Progenitor cell of endocrine pancreas (in vitro differentiated cells): ENCODE measurements around the gene ATP5PD. TPM values are rescaled to one million over a fixed set of nuclear protein-coding genes. Genes with fewer than 3 reads are reported as not detected.

Experiments used
- DNase-seq: peaks from one replicate; pipeline ENCODE4 v3.0.0; 2021; ENCODE audit warnings: low spot score; ENCODE audit not compliant: unreplicated experiment
- H3K27ac Mint-ChIP-seq: 2 replicates; pipeline ENCODE4 v1.8.0; 2021; ENCODE audit warnings: mild to moderate bottlenecking, moderate library complexity, mixed read lengths
- H3K27me3 Mint-ChIP-seq: 2 replicates; pipeline ENCODE4 v1.8.0; 2021; ENCODE audit warnings: mixed read lengths
- H3K36me3 Mint-ChIP-seq: 2 replicates; pipeline ENCODE4 v1.8.0; 2022; ENCODE audit warnings: mixed read lengths; ENCODE audit not compliant: insufficient read depth
- H3K4me1 Mint-ChIP-seq: 2 replicates; pipeline ENCODE4 v1.8.0; 2021; ENCODE audit warnings: low read depth, mixed read lengths
- H3K4me3 Mint-ChIP-seq: 2 replicates; pipeline ENCODE4 v1.8.0; 2021; ENCODE audit warnings: low read depth, mild to moderate bottlenecking, moderate library complexity, mixed read lengths
- H3K9me3 Mint-ChIP-seq: 2 replicates; pipeline ENCODE4 v1.8.0; 2021; ENCODE audit warnings: low read depth, mixed read lengths
- total RNA-seq: library from RNA; stranded (reverse); gene quantifications from 2 replicates; pipeline ENCODE4 v1.2.1, GENCODE V29; 2021
- TF ChIP-seq, protein P1 (sequence below): fragments of 200-600 bp; sonication (generic); IDR thresholded peaks from one replicate; pipeline ENCODE4 v1.5.0; 2021; ENCODE audit warnings: antibody characterized with exemption, mild to moderate bottlenecking; ENCODE audit not compliant: unreplicated experiment

Gene ATP5PD
- total RNA-seq, 1 donor from 2014 or later = 160 TPM

GRCh38 chr17:75078284-75079022 lies 31.7 kb upstream of the ATP5PD start:
- Mint-ChIP-seq H3K36me3 (no peaks in the 10 kb centered on the region), H3K4me1 (peaks cover 10% of the 10 kb centered on the region), H3K27ac (no peak overlapping the region), H3K27me3 (peaks cover 4% of the 10 kb centered on the region), H3K4me3 (no peak overlapping the region), H3K9me3 (no peaks in the 10 kb centered on the region)
- TF ChIP-seq, protein P1, sequence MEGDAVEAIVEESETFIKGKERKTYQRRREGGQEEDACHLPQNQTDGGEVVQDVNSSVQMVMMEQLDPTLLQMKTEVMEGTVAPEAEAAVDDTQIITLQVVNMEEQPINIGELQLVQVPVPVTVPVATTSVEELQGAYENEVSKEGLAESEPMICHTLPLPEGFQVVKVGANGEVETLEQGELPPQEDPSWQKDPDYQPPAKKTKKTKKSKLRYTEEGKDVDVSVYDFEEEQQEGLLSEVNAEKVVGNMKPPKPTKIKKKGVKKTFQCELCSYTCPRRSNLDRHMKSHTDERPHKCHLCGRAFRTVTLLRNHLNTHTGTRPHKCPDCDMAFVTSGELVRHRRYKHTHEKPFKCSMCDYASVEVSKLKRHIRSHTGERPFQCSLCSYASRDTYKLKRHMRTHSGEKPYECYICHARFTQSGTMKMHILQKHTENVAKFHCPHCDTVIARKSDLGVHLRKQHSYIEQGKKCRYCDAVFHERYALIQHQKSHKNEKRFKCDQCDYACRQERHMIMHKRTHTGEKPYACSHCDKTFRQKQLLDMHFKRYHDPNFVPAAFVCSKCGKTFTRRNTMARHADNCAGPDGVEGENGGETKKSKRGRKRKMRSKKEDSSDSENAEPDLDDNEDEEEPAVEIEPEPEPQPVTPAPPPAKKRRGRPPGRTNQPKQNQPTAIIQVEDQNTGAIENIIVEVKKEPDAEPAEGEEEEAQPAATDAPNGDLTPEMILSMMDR = no peak
- DNase-seq = no peak

DNA sequence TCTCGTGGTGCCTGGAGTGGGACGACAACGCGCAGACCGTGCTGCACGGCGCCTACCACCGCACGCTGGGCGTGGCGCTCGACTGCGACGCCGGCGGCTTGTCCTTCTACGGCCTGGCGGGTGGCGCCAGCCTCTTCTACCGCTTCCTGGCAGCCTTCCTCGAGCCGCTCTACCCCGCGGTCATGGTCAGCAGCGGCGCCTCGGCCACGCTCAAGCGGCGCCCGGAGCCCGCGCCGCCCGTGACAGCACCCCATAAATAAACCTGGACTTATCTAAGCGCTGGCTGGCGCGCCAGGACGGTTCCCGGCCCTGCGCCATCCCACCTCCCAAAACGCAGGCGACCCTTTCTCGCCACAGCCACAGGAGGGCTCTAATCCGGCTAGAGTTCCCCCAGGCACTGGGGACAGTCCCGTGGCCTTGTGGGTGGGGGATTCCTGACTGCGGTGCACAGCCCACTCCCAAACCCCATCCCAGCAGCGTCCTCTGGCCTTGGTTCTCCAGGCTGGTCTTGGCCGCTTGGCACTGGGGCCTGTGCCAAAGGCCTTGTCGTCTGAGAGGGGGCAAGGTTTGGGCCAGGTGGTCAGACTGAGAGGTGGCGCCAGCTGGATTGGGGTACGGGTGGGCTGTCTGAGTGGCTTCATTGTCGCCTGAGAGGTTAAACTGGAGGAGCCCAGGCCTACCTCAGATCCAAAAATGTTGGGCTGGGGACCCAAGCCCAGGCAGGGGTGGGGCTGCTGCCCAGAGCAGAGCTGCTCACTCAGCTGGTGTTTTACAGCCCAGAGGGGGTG lies 30.9 kb upstream of the ATP5PD start:
- Mint-ChIP-seq H3K36me3 (no peaks in the 10 kb centered on the region), H3K4me1 (peaks cover 9% of the 10 kb centered on the region), H3K9me3 (no peaks in the 10 kb centered on the region), H3K27me3 (peaks cover 3% of the 10 kb centered on the region), H3K4me3 (no peak overlapping the region), H3K27ac (no peak overlapping the region)
- no peak for DNase-seq
- TF ChIP-seq, protein P1 = no peak

DNA sequence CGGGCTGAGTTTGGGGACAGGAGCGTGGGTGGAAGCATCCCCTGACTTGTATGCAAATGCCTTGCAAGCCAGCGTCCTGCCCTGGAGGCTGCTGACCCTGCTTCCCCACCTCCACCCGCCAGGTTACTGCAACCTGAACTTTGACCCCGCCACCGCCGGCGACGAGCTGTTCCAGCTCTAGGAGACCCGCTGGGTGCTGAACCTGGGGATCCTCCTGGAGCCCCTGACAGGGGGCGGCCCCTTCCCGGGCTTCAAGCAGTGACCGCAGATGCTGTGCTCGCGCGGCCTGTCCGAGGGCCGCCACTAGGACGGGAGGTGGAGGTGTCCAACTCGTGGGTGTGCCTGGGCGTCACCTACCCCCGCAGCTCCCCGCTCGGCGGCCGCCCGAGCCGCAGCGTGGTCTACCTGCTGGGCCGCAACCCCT lies 30.3 kb upstream of the ATP5PD start:
- H3K4me1 Mint-ChIP-seq = peaks cover 8% of the 10 kb centered on the region
- no peaks in the 10 kb centered on the region for H3K36me3 Mint-ChIP-seq
- H3K27ac Mint-ChIP-seq = no peak overlapping the region
- H3K27me3 Mint-ChIP-seq = no peaks in the 10 kb centered on the region
- DNase-seq = no peak
- no peak overlapping the region for H3K4me3 Mint-ChIP-seq
- TF ChIP-seq, protein P1 = no peak
- no peaks in the 10 kb centered on the region for H3K9me3 Mint-ChIP-seq

DNA sequence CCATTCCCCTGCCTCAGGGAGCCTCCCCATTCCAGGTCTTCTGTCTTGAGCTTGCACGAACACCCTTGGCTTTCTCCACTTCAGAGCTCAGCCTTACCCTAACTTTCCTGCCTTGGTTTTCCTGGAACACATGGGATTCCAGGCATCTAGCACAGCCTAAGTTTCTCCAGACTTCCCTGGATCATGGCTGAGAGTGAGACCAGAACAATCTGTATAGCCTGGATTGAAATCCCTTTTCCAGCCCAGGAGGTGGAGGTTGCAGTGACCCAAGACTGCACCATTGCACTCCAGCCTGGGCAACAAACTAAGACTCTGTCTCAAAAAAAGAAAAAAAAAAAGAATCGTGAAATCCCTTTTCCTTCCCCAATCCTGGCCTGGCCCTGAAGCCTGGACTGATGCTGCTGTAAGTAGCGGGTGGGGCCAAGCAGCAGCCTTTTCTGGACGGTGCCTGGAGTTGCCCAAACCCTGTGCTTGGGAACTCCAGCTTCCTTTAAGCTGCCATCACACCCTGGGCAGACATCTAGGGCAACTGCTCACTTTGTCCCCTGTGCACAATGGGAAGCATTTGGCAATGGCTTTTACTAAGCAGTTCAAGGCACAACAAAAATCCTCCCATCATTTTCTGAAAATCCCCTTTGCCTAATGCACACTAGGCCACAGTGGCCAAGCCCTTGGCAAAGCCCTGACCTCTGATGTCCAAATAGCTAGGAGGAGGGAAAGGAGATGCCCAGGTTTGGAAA lies 29.0 kb upstream of the ATP5PD start:
- DNase-seq = no peak
- H3K4me1 Mint-ChIP-seq = peaks cover 8% of the 10 kb centered on the region
- no peak overlapping the region for H3K4me3 Mint-ChIP-seq
- H3K9me3 Mint-ChIP-seq = no peaks in the 10 kb centered on the region
- H3K36me3 Mint-ChIP-seq = no peaks in the 10 kb centered on the region
- no peak overlapping the region for H3K27ac Mint-ChIP-seq
- TF ChIP-seq, protein P1 = no peak
- H3K27me3 Mint-ChIP-seq = no peaks in the 10 kb centered on the region

DNA sequence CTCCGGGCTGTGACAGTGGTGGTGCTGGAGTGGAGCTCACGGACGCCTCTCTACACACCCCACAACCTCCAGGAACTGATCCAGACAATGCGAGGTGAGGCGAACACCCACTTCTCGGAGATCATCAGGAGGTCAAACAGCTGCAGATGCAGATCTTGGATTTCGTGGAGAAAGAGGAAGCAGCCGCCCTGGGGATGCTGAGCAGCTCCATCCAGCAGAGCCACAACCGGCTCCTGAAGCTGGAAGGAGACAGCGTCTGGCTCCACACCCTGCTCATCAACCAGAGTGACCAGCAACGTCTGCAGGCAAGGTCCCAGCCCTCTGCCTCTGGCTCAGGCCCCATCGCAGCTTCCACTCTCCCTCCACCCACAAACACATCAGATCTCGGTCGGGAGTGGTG lies 27.8 kb upstream of the ATP5PD start:
- Mint-ChIP-seq H3K27me3 (no peaks in the 10 kb centered on the region), H3K27ac (no peak overlapping the region), H3K9me3 (no peaks in the 10 kb centered on the region), H3K4me1 (peaks cover 8% of the 10 kb centered on the region), H3K4me3 (no peak overlapping the region), H3K36me3 (no peaks in the 10 kb centered on the region)
- TF ChIP-seq, protein P1 = no peak
- no peak for DNase-seq
